Osteoblast (primary cell): Measurements from ENCODE around the gene GSTM3. TPM values are rescaled to one million over a fixed set of nuclear protein-coding genes. Genes with fewer than 3 reads are reported as not detected.

Experiments used
- DNase-seq: peaks from one replicate; pipeline ENCODE4 v3.0.0; 2011; ENCODE audit warnings: low spot score, mixed read lengths; ENCODE audit not compliant: insufficient read length; ENCODE audit errors: missing footprints
- H2AFZ ChIP-seq: 2 replicates; pipeline ENCODE4 v1.6.0; 2011; ENCODE audit warnings: mild to moderate bottlenecking, low read length
- H3K27ac ChIP-seq: 2 replicates; pipeline ENCODE4 v1.5.1; 2011; ENCODE audit warnings: mild to moderate bottlenecking, low read depth, low read length, moderate library complexity
- H3K27me3 ChIP-seq: 2 replicates; pipeline ENCODE4 v1.6.0; 2012; ENCODE audit warnings: mild to moderate bottlenecking, control low read depth, inconsistent platforms, low read length, moderate library complexity; ENCODE audit not compliant: insufficient read depth
- H3K36me3 ChIP-seq: 2 replicates; pipeline ENCODE4 v1.5.1; 2011; ENCODE audit warnings: mild to moderate bottlenecking, low read length, control low read depth, moderate library complexity; ENCODE audit not compliant: insufficient read depth
- H3K4me1 ChIP-seq: 2 replicates; pipeline ENCODE4 v1.5.1; 2011; ENCODE audit warnings: mild to moderate bottlenecking, low read length, control low read depth, moderate library complexity; ENCODE audit not compliant: insufficient read depth
- H3K4me2 ChIP-seq: 2 replicates; pipeline ENCODE4 v1.6.0; 2011; ENCODE audit warnings: mild to moderate bottlenecking, low read length; ENCODE audit not compliant: insufficient read depth
- H3K4me3 ChIP-seq: fragments of 200-600 bp; sonication (generic); 3 replicates; pipeline ENCODE4 v1.5.1; 2012; ENCODE audit warnings: mild to moderate bottlenecking, low read length, inconsistent platforms; ENCODE audit not compliant: insufficient read depth
- H3K79me2 ChIP-seq: 2 replicates; pipeline ENCODE4 v1.6.0; 2012; ENCODE audit warnings: mild to moderate bottlenecking, low read length, control low read depth, inconsistent platforms; ENCODE audit not compliant: insufficient read depth
- H3K9me3 ChIP-seq: 2 replicates; pipeline ENCODE4 v1.5.1; 2011; ENCODE audit warnings: low read depth, low read length, control low read depth
- H4K20me1 ChIP-seq: 2 replicates; pipeline ENCODE4 v1.6.0; 2012; ENCODE audit warnings: mild to moderate bottlenecking, low read length, control low read depth; ENCODE audit not compliant: insufficient read depth
- CTCF ChIP-seq: IDR thresholded peaks from 2 replicates; pipeline ENCODE4 v1.5.1; 2011; ENCODE audit warnings: mild to moderate bottlenecking, low read depth, low read length, moderate library complexity; ENCODE audit errors: extremely low read depth
- total RNA-seq: library from RNA; depleted of rRNA; stranded (reverse); fragments of >200 nt; gene quantifications from 2 replicates; pipeline ENCODE4 v1.2.3, GENCODE V29; 2012

GSTM3 gene
- total RNA-seq, 1 donor = 49.9 TPM

GRCh38 chr1:109776911-109777310, 36.1 kb upstream of the GSTM3 start:
- TF ChIP-seq CTCF = peak; percentile 94
- peak overlapping the region; percentile 41 for H2AFZ ChIP-seq
- H3K4me3 ChIP-seq = no peak overlapping the region

GRCh38 chr1:109776206-109776835, 35.5 kb upstream of the GSTM3 start:
- peaks cover 5% of the 10 kb centered on the region for H3K4me1 ChIP-seq
- H3K4me3 ChIP-seq = no peak overlapping the region
- H3K27me3 ChIP-seq = no peaks in the 10 kb centered on the region
- TF ChIP-seq CTCF = no peak
- no peak overlapping the region for H2AFZ ChIP-seq
- no peaks in the 10 kb centered on the region for H4K20me1 ChIP-seq
- no peak overlapping the region for H3K4me2 ChIP-seq
- no peaks in the 10 kb centered on the region for H3K79me2 ChIP-seq
- peaks cover 3% of the 10 kb centered on the region for H3K9me3 ChIP-seq
- H3K27ac ChIP-seq = no peak overlapping the region
- no peaks in the 10 kb centered on the region for H3K36me3 ChIP-seq
- DNase-seq = peak; percentile 18

More at GRCh38 chr1:109776911-109777310, 36.1 kb upstream of the GSTM3 start:
- Histone ChIP-seq H3K4me2 (no peak overlapping the region), H3K27ac (no peak overlapping the region), H3K36me3 (no peaks in the 10 kb centered on the region), H3K4me1 (peaks cover 5% of the 10 kb centered on the region), H3K9me3 (peaks cover 3% of the 10 kb centered on the region), H3K79me2 (no peaks in the 10 kb centered on the region), H4K20me1 (no peaks in the 10 kb centered on the region), H3K27me3 (no peaks in the 10 kb centered on the region)
- DNase-seq = peak; percentile 96

GRCh38 chr1:109775398-109775797, 34.6 kb upstream of the GSTM3 start:
- H3K4me2 ChIP-seq = no peak overlapping the region
- no peaks in the 10 kb centered on the region for H3K79me2 ChIP-seq
- no peaks in the 10 kb centered on the region for H4K20me1 ChIP-seq
- H3K27me3 ChIP-seq = no peaks in the 10 kb centered on the region
- H3K4me1 ChIP-seq = peaks cover 5% of the 10 kb centered on the region
- no peaks in the 10 kb centered on the region for H3K36me3 ChIP-seq
- H2AFZ ChIP-seq = no peak overlapping the region
- DNase-seq = peak; percentile 81
- no peak for TF ChIP-seq CTCF
- H3K4me3 ChIP-seq = no peak overlapping the region
- H3K9me3 ChIP-seq = no peaks in the 10 kb centered on the region
- no peak overlapping the region for H3K27ac ChIP-seq

- Histone ChIP-seq H3K4me3 (no peak overlapping the region), H3K36me3 (no peaks in the 10 kb centered on the region), H3K4me1 (peaks cover 11% of the 10 kb centered on the region), H4K20me1 (no peaks in the 10 kb centered on the region), H2AFZ (peak overlapping the region; percentile 68), H3K4me2 (no peak overlapping the region), H3K79me2 (no peaks in the 10 kb centered on the region), H3K27me3 (no peaks in the 10 kb centered on the region), H3K27ac (no peak overlapping the region), H3K9me3 (no peaks in the 10 kb centered on the region)
- DNase-seq = peak; percentile 2
- TF ChIP-seq CTCF = no peak
These were observed 33.2 kb upstream of the GSTM3 start for GRCh38 chr1:109773900-109774485.
